CD4-positive, alpha-beta T cell treated with Interleukin-4 for 4 hours (primary cell): ENCODE results near the gene ZWINT.

Experiments used
- DNase-seq: peaks from one replicate; pipeline ENCODE4 v3.0.0-alpha.2; 2020

ZWINT gene, protein sequence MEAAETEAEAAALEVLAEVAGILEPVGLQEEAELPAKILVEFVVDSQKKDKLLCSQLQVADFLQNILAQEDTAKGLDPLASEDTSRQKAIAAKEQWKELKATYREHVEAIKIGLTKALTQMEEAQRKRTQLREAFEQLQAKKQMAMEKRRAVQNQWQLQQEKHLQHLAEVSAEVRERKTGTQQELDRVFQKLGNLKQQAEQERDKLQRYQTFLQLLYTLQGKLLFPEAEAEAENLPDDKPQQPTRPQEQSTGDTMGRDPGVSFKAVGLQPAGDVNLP

DNA sequence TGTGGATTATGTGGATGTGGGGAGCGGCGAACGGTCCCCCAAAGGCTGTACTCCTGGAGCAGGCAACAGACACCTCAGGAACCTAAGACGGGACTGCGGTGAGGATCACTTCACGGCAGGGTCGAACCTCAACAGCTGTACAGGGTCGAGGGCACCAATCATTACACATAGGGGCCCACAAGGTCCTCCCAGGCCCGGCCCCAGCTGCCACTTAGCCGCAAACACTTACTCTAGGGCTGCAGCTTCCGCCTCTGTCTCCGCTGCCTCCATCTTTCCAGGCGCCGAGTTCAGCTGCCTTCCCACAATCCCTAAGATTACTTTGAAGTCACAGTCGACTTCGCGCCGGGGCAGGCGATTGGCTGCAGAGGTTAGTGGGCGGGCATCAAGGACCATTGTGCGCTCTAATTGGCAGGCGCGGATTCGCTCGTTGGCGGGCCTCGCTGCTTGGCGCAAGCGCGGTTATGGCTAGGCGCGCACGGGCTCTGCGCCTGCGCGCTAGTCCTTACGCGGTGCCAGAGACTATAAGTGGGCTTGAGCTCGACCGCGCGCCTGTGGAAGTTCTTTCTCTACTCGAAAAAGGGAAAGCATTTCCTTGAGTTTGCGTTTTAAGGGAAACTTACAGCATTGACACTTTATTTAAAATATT is at the start of gene ZWINT:
TSS of gene ZWINT (minus strand) at position 293 of the 646 bp plus-strand sequence. CDS start at position 270, 23 bp downstream.
- DNase-seq: peak; percentile 93

DNA sequence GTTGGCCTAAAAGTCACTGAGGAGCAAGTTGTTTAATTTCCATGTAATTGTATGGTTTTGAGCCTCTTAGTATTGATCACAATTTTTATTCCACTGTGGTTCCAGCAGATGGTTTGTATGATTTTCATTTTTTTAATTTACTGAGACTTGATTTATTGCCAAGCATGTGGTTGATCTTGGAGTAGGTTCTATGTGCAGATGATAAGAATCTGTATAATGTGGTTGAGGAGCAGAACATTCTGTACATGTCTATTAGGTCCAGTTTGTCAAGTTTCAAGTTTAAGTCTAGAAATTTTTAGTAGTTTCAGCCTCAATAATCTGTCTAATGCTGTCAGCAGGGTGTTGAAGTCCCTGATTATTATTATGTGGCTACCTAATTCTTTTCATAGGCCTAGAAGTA is 22.7 kb upstream of the ZWINT start:
- DNase-seq: no peak

DNA sequence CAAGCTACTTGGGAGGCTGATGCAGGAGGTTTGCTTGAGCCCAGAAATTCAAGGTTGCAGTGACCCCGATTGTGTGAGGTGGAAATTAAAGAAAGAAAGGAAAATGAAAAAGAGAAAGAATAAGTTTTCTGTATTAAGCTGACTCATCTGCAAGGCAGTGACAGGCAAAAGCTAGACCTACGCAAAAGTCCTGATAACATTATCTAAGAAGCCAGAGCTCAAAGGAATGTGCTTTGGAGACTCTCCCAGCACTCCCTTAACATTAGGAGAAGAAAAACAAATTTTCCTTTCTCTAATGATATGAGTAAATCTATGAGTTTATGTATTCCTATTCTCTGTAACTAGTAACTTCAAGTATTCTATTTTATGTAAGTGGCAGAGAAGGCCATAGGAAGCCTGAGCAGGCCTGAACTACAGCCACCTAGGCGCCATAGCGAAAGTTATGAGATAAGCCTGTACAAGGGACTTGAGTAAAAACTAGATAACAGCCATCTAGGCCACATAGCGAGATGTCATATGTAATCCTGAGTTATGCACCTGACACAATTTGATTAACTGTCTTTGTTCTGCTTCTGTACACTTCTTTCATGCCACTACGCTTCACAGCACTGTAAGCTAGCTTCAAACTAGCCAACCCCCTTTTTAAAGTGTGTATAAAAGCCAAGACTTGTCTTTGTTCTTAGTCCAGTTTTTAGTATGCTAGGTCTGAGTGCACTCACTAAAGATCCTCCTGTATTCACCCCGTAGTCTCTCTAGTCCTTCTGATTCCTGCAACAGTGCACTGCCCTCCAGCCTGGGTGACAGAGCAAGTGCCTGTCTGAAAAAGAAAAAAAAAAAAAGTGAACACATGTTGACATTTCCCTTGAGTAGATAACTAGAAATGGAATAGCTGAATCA is 9.4 kb upstream of the ZWINT start:
- no peak for DNase-seq

DNA sequence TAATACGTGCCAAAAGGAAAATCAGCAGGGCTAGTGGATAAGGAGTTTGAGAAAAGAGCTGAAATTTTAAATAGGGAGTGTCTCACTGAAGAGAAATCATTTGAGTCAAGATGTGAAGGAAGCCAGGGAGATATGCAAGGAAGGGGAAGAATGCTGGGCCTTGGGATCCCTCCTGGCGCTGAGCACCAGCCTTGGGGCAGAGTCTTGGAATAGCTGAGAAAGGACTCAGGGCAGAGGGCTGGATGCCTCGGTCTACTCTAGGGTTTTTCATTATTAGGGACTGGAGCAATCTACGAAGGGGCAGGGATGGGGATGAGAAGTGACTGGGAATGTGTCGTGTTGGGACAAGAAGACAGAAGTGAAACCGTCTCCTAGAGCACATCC is 484 bp downstream of the ZWINT start:
- DNase-seq: no peak

DNA sequence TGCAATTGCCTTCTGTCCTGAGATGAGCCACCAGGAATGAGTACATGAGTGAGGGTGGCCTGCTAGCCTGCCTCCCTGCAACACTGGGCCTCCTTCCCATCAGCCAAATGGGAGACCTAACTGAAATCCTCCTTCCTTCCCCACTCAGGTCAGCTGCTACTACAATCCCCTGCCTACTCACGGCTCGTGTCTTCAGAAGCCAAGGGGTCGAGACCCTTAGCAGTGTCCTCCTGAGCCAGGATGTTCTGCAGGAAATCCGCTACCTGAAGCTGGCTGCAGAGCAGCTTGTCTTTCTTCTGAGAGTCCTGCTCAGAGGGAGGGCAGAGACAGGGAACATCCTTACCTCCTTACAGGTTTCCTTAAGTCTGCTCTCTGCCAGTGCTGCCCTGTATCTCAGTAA is 1.2 kb downstream of the ZWINT start:
- DNase-seq: no peak

DNA sequence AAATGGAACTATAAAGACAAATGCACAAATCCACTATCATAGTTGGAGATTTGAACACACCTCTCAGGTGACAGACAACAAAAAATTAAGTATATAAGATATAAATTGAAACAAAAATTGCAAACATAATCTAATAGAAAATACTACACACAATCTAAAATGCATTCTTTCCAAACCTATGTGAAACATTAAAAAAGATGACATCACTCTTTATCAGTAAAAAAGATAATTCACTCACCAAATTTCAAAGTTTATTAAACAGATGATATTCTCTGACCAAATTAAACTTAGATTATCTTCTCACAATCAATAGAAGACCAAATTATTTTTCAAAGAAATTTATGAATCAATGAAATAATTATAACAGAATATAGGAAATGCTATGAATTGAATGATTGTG is 4.0 kb downstream of the ZWINT start:
- no peak for DNase-seq

DNA sequence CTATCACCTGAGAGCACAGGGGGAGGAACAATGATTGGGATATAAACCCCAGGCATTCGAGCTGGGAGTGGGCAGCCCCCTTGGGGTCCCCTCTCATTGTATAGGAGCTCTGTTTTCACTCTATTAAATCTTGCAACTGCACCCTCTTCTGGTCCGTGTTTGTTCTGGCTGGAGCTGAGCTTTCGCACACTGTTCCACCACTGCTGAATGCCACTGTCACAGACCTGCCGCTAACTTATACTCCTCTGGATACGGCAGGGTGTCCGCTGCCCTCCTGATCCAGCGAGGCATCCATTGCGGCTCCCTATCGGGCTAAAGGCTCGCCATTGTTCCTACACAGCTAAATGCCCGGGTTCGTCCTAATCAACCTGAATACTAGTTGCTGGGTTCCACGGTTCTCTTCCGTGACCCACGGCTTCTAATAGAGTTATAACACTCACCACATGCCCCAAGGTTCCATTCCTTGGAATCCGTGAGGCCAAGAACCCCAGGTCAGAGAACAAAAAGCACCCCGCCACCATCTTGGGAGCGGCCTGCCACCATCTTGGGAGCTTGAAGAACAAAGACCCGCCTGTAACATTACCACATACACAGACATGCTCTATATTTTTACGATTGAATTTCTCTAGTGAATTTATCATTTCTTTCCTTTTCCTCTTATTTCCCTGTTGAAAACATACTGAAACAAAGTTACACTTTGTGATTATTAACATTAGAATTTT is 9.0 kb downstream of the ZWINT start:
- no peak for DNase-seq

DNA sequence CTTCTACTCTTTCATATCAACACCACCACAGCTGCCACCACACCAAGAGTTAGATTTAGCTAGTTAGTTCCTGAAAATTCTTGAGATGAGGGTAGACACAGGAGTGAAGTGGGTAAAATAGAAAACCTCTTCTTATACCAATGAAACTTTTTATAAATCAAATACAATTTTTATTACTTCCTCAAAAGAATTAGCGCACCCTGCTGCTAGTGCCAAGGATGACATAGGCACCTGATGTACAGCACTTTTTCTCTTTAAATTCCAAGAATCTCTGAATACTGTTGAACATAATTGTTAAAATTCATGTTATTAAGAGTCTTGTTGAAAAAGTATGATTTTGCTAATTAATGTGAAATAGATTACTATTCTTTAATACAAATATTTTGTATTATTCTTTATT is 11.4 kb downstream of the ZWINT start:
- no peak for DNase-seq

DNA sequence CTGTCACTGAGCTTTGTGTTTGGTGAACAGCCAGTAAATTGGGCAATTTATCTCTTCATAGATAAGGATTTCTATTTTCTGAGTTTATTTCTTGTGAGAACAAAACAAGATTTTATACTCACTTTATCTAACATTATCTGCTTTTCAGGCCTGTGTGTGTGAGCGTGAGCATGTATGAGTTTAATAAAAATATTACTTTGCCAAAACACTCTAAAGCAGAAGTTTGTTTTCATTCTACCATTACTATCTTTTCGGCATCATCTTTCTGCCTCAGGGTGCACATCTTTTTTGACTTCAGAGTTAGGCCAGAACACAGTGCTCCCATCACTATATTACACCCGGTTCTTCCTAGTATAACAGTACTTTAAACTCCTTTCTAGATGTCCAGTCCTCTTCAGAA is 13.0 kb downstream of the ZWINT start:
- no peak for DNase-seq

DNA sequence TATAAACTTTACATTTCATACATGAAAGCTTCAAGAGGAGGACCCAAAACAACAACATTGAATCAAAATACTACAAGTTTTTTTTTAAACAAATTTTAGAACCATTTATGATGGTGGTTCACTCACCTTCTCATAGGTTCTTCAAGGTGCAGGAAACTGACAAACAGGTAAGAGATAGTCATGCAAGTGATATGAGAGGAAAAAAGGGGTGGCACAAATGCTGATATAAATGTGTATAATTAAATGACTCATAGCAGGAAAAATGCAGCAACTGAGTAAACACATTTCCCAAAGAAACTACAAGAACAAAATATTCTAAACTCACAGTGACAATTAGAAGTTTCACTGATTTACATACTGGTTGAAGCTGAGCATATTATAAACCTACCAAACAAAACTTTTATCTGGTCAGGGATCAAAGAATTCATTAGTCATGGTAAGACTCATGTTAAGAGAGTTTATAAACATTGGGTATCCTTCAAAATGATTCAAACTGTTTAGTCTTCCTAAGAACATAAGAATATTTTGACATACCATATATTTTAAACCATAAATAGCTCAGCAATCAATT is 14.1 kb downstream of the ZWINT start:
- no peak for DNase-seq

DNA sequence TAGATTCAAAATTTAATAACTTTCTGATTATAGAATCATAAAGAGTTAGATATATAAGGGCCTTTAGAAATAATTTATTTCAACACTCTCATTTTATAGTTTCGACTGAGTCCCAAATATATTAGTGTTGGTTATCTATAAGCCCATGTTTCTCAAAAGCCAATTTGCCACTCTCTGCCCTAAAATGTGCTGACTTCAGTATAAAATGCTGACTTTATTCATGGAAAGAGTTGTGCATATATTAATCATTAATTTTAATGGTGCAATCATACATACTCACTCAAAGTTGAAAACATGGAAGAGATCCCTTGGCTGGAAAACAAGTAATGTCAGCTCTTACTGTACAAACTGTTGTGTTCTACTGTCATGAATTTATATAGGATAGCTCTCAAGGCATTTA is 19.4 kb downstream of the ZWINT start:
- no peak for DNase-seq

DNA sequence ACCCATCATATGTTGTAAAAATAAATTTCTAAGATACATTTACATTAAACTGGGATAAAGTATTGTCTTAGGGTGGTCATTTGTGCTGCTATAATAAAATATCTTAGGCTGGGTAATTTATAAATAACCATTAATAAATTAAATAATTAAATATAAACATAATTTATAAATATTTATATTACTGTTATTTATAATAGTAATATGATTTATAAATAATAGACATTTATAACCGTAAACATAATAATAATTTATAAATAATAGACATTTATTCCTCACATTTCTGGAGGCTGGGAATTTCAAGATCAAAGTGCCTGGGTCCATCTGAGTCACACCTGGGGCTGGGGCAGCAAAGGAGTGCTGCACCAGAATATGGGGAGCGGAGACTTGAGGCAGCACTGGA is 31.1 kb downstream of the ZWINT start:
- no peak for DNase-seq

DNA sequence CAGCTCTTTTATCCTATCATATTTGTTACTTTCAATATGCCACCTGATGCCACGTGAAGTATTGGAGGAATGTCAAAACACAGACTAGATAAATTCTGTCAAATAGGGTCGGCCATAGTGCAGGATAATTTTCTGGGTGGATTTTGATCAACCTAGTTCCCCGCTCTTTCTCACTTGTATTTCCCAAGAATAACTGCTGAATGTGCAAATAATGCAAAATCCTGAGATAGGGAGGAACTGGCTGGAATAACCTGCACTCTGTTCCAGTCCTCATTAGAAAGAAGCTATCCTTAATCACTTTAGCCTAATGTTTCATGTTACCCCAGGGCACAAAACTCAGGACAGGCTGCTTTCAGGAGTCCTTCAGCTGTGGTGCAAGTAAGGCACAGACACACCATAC is 33.9 kb downstream of the ZWINT start:
- DNase-seq: no peak

DNA sequence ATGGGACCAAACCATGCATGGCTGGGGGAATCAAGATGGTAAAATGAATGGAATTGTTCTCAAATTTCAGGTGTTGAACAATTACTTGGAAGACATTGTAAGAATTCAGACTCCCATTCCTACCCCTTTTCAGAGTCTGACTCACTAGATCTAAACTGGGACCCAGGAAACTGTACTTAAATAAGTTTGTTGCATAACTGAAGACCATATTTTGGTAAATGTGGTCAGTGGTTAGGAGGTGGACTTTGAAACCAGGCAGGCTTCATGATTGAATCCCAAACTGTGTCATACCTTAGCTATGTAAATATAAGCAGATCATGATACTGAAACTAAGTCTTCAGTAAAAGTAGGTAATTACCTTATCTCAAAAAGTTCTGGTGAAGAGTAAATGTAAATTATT is 41.7 kb downstream of the ZWINT start:
- no peak for DNase-seq

DNA sequence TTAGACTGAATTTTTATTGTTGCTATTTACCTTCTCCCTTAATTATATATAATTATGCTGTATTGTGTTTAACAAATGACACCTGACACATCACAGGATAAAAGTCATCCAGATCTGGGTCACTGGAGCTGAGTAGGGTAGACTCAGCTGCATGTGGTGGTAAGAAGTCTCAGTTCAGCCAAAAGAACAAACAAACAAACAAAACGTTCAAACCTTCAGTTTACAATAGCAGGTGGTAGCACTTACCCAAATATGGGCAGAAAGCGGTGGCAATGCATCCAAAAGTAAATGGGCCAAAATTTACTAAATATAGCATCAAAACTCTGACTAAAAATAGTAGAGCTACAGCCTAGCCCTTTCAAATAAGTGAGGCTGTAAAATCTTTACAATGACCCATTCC is 42.2 kb downstream of the ZWINT start:
- no peak for DNase-seq

DNA sequence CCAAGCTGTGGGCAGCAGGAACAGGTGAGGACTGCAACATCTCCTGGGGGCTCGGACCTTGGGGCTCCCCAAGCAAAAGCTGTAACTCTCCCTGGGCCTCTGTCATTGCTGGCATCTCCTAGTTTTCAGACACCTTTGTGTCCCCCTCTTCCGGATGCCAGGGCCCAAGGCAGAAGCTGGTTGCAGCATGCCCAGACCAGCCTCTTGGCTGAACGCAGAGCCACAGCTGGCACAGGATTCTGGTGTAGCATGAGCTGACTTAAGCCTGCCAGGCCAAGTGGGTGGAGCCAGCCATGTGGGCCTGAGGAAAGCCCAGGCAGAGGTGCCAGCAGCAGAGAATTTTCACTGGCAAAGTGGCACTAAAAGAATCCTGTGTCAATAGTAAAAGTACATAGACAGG is 43.5 kb downstream of the ZWINT start:
- DNase-seq: no peak

DNA sequence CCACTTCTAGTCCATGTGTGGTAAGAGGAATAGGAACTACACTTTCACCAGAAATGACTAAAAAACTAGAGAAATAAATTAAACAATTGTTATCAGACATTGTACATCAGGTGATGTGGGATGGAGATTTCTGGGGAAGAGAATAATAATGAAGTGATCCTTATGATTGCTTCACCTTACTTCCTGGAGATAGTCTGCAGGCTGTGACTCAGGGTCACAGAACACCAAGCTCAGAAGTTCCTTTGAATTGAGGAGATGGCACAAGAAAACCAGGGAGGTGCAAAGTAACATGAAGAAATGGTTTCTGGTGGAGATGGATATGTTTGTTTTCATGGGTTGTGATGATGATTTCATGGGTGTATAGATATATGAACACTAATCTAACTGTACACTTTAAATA is 44.5 kb downstream of the ZWINT start:
- no peak for DNase-seq
